ENCODE measurements around the gene PDK4. TPM values are rescaled to one million over a fixed set of nuclear protein-coding genes. Genes with fewer than 3 reads are reported as not detected.

The PDK4 gene
- total and polyA plus RNA-seq, 10 of the 15 experiments (the other 5 are each of a cell fraction or from before 2014, with no cell fraction given): 0.03 to 0.46 TPM; not detected in 8

GRCh38 chr7:95592570-95592969 lies 3.7 kb downstream of the PDK4 start:
- no peak overlapping the region for H2AFZ ChIP-seq (ENCODE audit: control insufficient read depth, low read depth, low read length)
- 43% methylated on average over 5 of the region's 5 CpGs for WGBS (ENCODE audit: insufficient coverage, insufficient replicate concordance, low lambda C conversion rate, missing lambda C conversion rate)
- no peak overlapping the region for H3K27ac ChIP-seq (ENCODE audit: control insufficient read depth, insufficient read depth)
- ChIA-PET RAD21 (ENCODE audit: unreplicated experiment) (no interaction called here), POLR2A (interaction anchor here (1.1 kb wide), 1 partner anchor 15 kb away, joined by 5 read pairs; no protein-coding TSS in a partner anchor), SMC1A (ENCODE audit: uncharacterized antibody, unreplicated experiment) (no interaction called here), CTCF (interaction anchor here (1.2 kb wide), 1 partner anchor 11 kb away, joined by 3 read pairs; no protein-coding TSS in a partner anchor)
- H3K9ac ChIP-seq (ENCODE audit: control insufficient read depth, insufficient read depth, low read length): no peak overlapping the region
- H3K36me3 ChIP-seq (ENCODE audit: control insufficient read depth in 2 of 2, insufficient read depth in 2 of 2, low read length in 1 of 2): no peaks in the 10 kb centered on the region
- no peaks in the 10 kb centered on the region for H3K9me3 ChIP-seq (replicated peaks; ENCODE audit: control insufficient read depth, insufficient read depth, low read length)
- TF ChIP-seq BRCA1 (IDR thresholded peaks at IDR 0.05; ENCODE audit: low read depth, low read length) (no peak), ATF2 (IDR thresholded peaks at IDR 0.05; ENCODE audit: low read length) (no peak), ZBTB11 (CRISPR knock-in tag; IDR thresholded peaks at IDR 0.05) (no peak), CREM (IDR thresholded peaks at IDR 0.05; ENCODE audit: low read depth) (no peak), RELA (IDR thresholded peaks at IDR 0.05; ENCODE audit: borderline replicate concordance, partially characterized antibody) (no peak), ZSCAN29 (IDR thresholded peaks at IDR 0.05) (no peak), ZNF24 (IDR thresholded peaks at IDR 0.05) (no peak), KDM1A (IDR thresholded peaks at IDR 0.05; ENCODE audit: borderline replicate concordance) (no peak), EZH2 (IDR thresholded peaks at IDR 0.05; ENCODE audit: borderline replicate concordance, control insufficient read depth, low read depth, low read length) (no peak), PAX8 (IDR thresholded peaks at IDR 0.05) (no peak), CHD2 (IDR thresholded peaks at IDR 0.05; ENCODE audit: borderline replicate concordance, low read depth, low read length) (no peak), MYC (IDR thresholded peaks at IDR 0.05; ENCODE audit: insufficient read depth, insufficient read length, insufficient replicate concordance, low read length, severe bottlenecking) (no peak), NFYB (IDR thresholded peaks at IDR 0.05; ENCODE audit: insufficient read depth, low read depth, low read length) (no peak), NR2C2 (IDR thresholded peaks at IDR 0.05; ENCODE audit: borderline replicate concordance, control insufficient read depth, insufficient read length, low read depth) (no peak), RB1 (IDR thresholded peaks at IDR 0.05; ENCODE audit: borderline replicate concordance) (no peak), PML (IDR thresholded peaks at IDR 0.05; ENCODE audit: low read length) (no peak), FOXK2 (IDR thresholded peaks at IDR 0.05) (no peak)
- TF ChIP-seq, protein P1, sequence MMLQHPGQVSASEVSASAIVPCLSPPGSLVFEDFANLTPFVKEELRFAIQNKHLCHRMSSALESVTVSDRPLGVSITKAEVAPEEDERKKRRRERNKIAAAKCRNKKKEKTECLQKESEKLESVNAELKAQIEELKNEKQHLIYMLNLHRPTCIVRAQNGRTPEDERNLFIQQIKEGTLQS (IDR thresholded peaks at IDR 0.05; ENCODE audit: borderline replicate concordance, extremely low read depth, low read depth, low read length): no peak
- no TSS peak for BruUV-seq (replicated peaks)
- in situ Hi-C loops (cut with MboI): no loop called here
- no peaks in the 10 kb centered on the region for H3K79me2 ChIP-seq (ENCODE audit: control insufficient read depth, insufficient read depth, low read length)
- intact Hi-C loops (cut with micrococcal nuclease; ENCODE audit: unreplicated experiment): no loop called here
- H3K4me1 ChIP-seq (ENCODE audit: control insufficient read depth, insufficient read depth, low read length): no peaks in the 10 kb centered on the region
- no peak overlapping the region for H3K4me3 ChIP-seq
- FAIRE-seq: no peak
- ATAC-seq: no peak
- H4K20me1 ChIP-seq (ENCODE audit: control insufficient read depth, insufficient read depth): no peaks in the 10 kb centered on the region
- DNase-seq (ENCODE audit: low read depth, low spot score): no peak
- peaks cover 2 to 5% of the 10 kb centered on the region in 2 experiments; a peak in 3 of 4 replicates for H3K27me3 ChIP-seq (replicated peaks in 1 of 2; ENCODE audit: control insufficient read depth in 2 of 2, insufficient read depth in 2 of 2, low read length in 1 of 2)
- H3K4me2 ChIP-seq (ENCODE audit: control insufficient read depth, insufficient read depth): no peak overlapping the region

All from GM12878 (cell line).